MM.1S (cell line): ENCODE data around the gene PDXK.

Source experiments
- EZH2 ChIP-seq: fragments of 300-600 bp; sonication (generic); optimal IDR thresholded peaks from 2 replicates; pipeline ENCODE3; 2017; ENCODE audit warnings: low read depth, mild to moderate bottlenecking, antibody characterized with exemption, low read length, mixed read lengths
- EZH2phosphoT487 ChIP-seq: fragments of 300-600 bp; sonication (generic); IDR thresholded peaks from 2 replicates; pipeline ENCODE4 v1.6.1; 2018; ENCODE audit warnings: antibody characterized with exemption, low read length
- TF ChIP-seq, protein P1 (sequence below): fragments of 300-600 bp; sonication (generic); IDR thresholded peaks from 2 replicates; pipeline ENCODE4 v1.5.1; 2016; ENCODE audit warnings: antibody characterized with exemption, low read length, mixed read lengths

DNA sequence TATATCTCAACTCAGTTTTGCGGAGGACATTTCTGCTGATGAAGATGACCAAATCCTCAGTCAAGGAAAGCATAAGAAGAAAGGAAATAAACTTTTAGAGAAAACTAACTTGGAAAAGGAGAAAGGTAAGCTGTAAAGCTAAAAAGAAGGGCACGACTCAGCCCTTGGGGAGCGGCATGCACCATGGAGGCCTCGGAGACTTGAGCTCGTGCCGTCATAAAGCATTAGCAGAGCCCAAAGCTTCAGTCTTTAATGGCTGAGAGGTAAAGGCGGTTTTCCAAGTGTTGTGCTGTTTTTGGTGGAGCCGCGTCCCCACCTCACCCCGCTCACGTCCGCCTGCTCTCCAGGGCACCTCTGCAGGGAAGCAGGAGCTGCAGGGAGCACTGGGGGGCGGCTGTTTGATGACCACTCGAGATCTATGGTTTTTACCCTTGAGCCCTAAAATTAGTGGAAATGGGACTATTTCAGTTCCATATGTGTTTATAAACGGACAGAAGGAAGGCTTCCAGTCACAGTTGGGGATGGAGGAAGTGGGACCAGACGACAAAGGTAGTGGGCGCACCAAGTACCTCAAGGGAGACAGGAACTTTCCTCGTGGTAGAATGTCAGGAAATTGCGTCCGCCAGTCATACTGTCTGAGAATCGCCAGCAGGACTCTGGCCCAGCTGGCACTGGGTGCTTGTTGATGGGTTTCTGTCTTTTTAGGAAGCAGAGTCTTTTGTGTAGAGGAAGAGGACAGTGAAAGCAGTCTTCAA is 31.9 kb upstream of the PDXK start:
- TF ChIP-seq, protein P1, sequence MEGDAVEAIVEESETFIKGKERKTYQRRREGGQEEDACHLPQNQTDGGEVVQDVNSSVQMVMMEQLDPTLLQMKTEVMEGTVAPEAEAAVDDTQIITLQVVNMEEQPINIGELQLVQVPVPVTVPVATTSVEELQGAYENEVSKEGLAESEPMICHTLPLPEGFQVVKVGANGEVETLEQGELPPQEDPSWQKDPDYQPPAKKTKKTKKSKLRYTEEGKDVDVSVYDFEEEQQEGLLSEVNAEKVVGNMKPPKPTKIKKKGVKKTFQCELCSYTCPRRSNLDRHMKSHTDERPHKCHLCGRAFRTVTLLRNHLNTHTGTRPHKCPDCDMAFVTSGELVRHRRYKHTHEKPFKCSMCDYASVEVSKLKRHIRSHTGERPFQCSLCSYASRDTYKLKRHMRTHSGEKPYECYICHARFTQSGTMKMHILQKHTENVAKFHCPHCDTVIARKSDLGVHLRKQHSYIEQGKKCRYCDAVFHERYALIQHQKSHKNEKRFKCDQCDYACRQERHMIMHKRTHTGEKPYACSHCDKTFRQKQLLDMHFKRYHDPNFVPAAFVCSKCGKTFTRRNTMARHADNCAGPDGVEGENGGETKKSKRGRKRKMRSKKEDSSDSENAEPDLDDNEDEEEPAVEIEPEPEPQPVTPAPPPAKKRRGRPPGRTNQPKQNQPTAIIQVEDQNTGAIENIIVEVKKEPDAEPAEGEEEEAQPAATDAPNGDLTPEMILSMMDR: no peak
- TF ChIP-seq EZH2phosphoT487 (no peak), EZH2 (no peak)
